ENCODE data around the gene MAT2A.
"Not testable (repeated sequence)": the region's sequence is repeated elsewhere in the genome, so short reads cannot be mapped to it uniquely, and the experiment has no call there.

The MAT2A gene

GRCh38 chr2:85579266-85579935 is 40.4 kb downstream of the MAT2A start:
- DNase-seq (ENCODE audit: low read depth), result no peak

- no peak for DNase-seq (ENCODE audit: low read depth)
Observed at GRCh38 chr2:85580206-85580605, 41.2 kb downstream of the MAT2A start.

- DNase-seq (ENCODE audit: low read depth), result no peak
Observed at GRCh38 chr2:85582492-85582891, 43.5 kb downstream of the MAT2A start.

- DNase-seq (ENCODE audit: low read depth), result no peak
Observed at GRCh38 chr2:85583667-85584353, 44.8 kb downstream of the MAT2A start.

GRCh38 chr2:85584354-85584856 is 45.4 kb downstream of the MAT2A start, which contains the start of gene VAMP5:
VAMP5 (plus strand) TSS chr2:85584431; CDS start chr2:85584491, 60 bp downstream.
- DNase-seq (ENCODE audit: low read depth), result no peak

- no peak for DNase-seq (ENCODE audit: low read depth)
Observed at GRCh38 chr2:85584857-85585780, 46.2 kb downstream of the MAT2A start.

- no peak for DNase-seq (ENCODE audit: low read depth)
Observed at GRCh38 chr2:85585781-85586105, 46.8 kb downstream of the MAT2A start.

GRCh38 chr2:85588236-85588635 is 49.3 kb downstream of the MAT2A start:
- DNase-seq (ENCODE audit: low read depth), result no peak

GRCh38 chr2:85588645-85589044 is 49.7 kb downstream of the MAT2A start:
- no peak for DNase-seq (ENCODE audit: low read depth)

- no peak for DNase-seq (ENCODE audit: low read depth)
Observed at GRCh38 chr2:85589181-85589580, 50.2 kb downstream of the MAT2A start.

GRCh38 chr2:85589982-85590791 is 51.2 kb downstream of the MAT2A start:
- peak; percentile 75 for DNase-seq (ENCODE audit: low read depth)

GRCh38 chr2:85590950-85591349 is 52.0 kb downstream of the MAT2A start:
- no peak for DNase-seq (ENCODE audit: low read depth)

- no peak for DNase-seq (ENCODE audit: low read depth)
Observed at GRCh38 chr2:85591563-85591962, 52.6 kb downstream of the MAT2A start.

- not testable (repeated sequence) for DNase-seq (ENCODE audit: low read depth)
Observed at GRCh38 chr2:85592299-85592698, 53.3 kb downstream of the MAT2A start.

GRCh38 chr2:85593023-85593422 is 54.1 kb downstream of the MAT2A start:
- DNase-seq (ENCODE audit: low read depth), result no peak
